K562 (cell line): ENCODE measurements around the gene TP73. TPM values are rescaled to one million over a fixed set of nuclear protein-coding genes. Genes with fewer than 3 reads are reported as not detected.

Source experiments
- ATAC-seq: fragments of 200-7000 bp; cut with Tn5 transposase; 3 replicates; pipeline ENCODE4 v1.9.1; 2020; ENCODE audit warnings: moderate library complexity
- BruUV-seq: library from RNA; stranded (reverse); fragments of 400-500 nt; replicated peaks from 2 replicates; lab custom pipeline; 2021; lab: Mats Ljungman, UMichigan
- CTCF ChIA-PET: fragments of 300-600 bp; formaldehyde crosslinking; extraction: SDS; loops from one replicate; lab custom pipeline; 2021; ENCODE audit warnings: low intra/inter-chr PET ratio; lab: Yijun Ruan, JAX
- POLR2A ChIA-PET: fragments of 300-600, 350-650 bp; sonication (Branson Sonifier 250); formaldehyde crosslinking; extraction: SDS; loops from one replicate; lab custom pipeline; 2021; ENCODE audit warnings: antibody characterized with exemption, inconsistent platforms; lab: Yijun Ruan, JAX
- DNase-seq, 4 experiments: peaks; one replicate each; pipeline versions ENCODE4 v3.0.0 to v3.0.0-alpha.2; 2011 to 2018; ENCODE audit warnings: low spot score in 3 of 4, mixed read lengths in 3 of 4; ENCODE audit errors: extremely low read depth in 1 of 4
- FAIRE-seq: peaks from 2 replicates; lab custom pipeline; 2011; peaks lifted over from hg19 to GRCh38; lab: Jason Lieb, UNC
- H2AFZ ChIP-seq: 2 replicates; pipeline ENCODE4 v1.6.0; 2011; ENCODE audit warnings: low read depth, low read length, control low read depth, inconsistent platforms
- H3K27ac ChIP-seq: fragments of 200-600 bp; 3 replicates; pipeline ENCODE4 v1.8.0; 2011; ENCODE audit warnings: low read depth, mild to moderate bottlenecking, control low read depth, inconsistent platforms, low read length, moderate library complexity, mixed read lengths; ENCODE audit errors: extremely low read depth
- H3K27me3 ChIP-seq, 2 experiments: fragments of 300-600 bp in 1 of 2; 2 replicates in 1 of 2; 3 replicates in 1 of 2; pipeline versions ENCODE4 v1.6.0 to v1.8.0; 2011; ENCODE audit warnings: inconsistent platforms in 2 of 2, low read length in 2 of 2, mild to moderate bottlenecking in 1 of 2, mixed read lengths in 1 of 2, moderate library complexity in 1 of 2; ENCODE audit not compliant: control insufficient read depth in 2 of 2, insufficient read depth in 2 of 2
- H3K36me3 ChIP-seq: fragments of 300-600 bp; 3 replicates; pipeline ENCODE4 v1.8.0; 2011; ENCODE audit warnings: mild to moderate bottlenecking, low read length, inconsistent platforms; ENCODE audit not compliant: control insufficient read depth, insufficient read depth
- H3K4me1 ChIP-seq, 2 experiments: fragments of 200-600 bp in 1 of 2; replicated peaks in 1 of 2; 2 replicates in 1 of 2; 3 replicates in 1 of 2; pipeline versions ENCODE4 v1.5.1 to v1.8.0; 2011; ENCODE audit warnings: inconsistent platforms in 2 of 2, low read length in 2 of 2, mild to moderate bottlenecking in 1 of 2, mixed read lengths in 1 of 2, moderate library complexity in 1 of 2; ENCODE audit not compliant: control insufficient read depth in 2 of 2, insufficient read depth in 2 of 2
- H3K4me2 ChIP-seq: 2 replicates; pipeline ENCODE4 v1.6.1; 2011; ENCODE audit warnings: low read length, control low read depth, inconsistent platforms, mixed read lengths; ENCODE audit not compliant: insufficient read depth
- H3K4me3 ChIP-seq: fragments of 200-600 bp; sonication (generic), shearing (Covaris generic); 2 replicates; pipeline ENCODE4 v1.5.1; 2016; ENCODE audit warnings: control low read depth, inconsistent platforms
- H3K79me2 ChIP-seq: fragments of 200-600 bp; 3 replicates; pipeline ENCODE4 v1.8.0; 2011; ENCODE audit warnings: low read length, inconsistent platforms; ENCODE audit not compliant: control insufficient read depth, insufficient read depth
- H3K9ac ChIP-seq, 2 experiments: 2 replicates each; pipeline versions ENCODE4 v1.6.0 to v1.6.1; 2011; ENCODE audit warnings: low read depth in 2 of 2, low read length in 2 of 2, control low read depth in 1 of 2, inconsistent platforms in 1 of 2, mild to moderate bottlenecking in 1 of 2, mixed read lengths in 1 of 2; ENCODE audit not compliant: insufficient read depth in 1 of 2
- H3K9me1 ChIP-seq: one replicate; pipeline ENCODE4 v1.6.0; 2011; ENCODE audit warnings: inconsistent platforms, mild to moderate bottlenecking, low read length, moderate library complexity; ENCODE audit not compliant: control insufficient read depth, insufficient read depth
- H3K9me3 ChIP-seq: replicated peaks from 2 replicates; pipeline ENCODE4 v1.5.1; 2011; ENCODE audit warnings: low read depth, low read length, inconsistent platforms; ENCODE audit not compliant: control insufficient read depth, insufficient read depth
- H4K20me1 ChIP-seq: replicated peaks from 2 replicates; pipeline ENCODE4 v1.6.1; 2011; ENCODE audit warnings: low read length, inconsistent platforms, mixed read lengths; ENCODE audit not compliant: control insufficient read depth, insufficient read depth
- ATF3 ChIP-seq, 2 experiments: fragments of 450-650 bp in 1 of 2; sonication (generic) in 1 of 2; formaldehyde crosslinking in 1 of 2; IDR thresholded peaks in 1 of 2; conservative IDR thresholded peaks in 1 of 2; 2 replicates each; pipeline versions ENCODE4 v1.6.1 to v1.8.1; 2016 to 2023; ENCODE audit warnings: mild to moderate bottlenecking in 2 of 2, moderate library complexity in 2 of 2, inconsistent platforms in 1 of 2, missing genetic modification reagents in 1 of 2
- CBFA2T2 ChIP-seq: fragments of 450-650 bp; conservative IDR thresholded peaks from 2 replicates; pipeline ENCODE4 v1.6.1; 2017; ENCODE audit warnings: mild to moderate bottlenecking
- CEBPG ChIP-seq, 3 experiments: fragments of 200-800 bp in 1 of 3; sonication (Bioruptor generic) in 1 of 3; sonication (generic) in 1 of 3; formaldehyde crosslinking in 1 of 3; IDR thresholded peaks in 2 of 3; conservative IDR thresholded peaks in 1 of 3; 2 replicates each; pipeline versions ENCODE4 v1.6.1 to v1.8.0; 2016 to 2022; ENCODE audit warnings: missing compliant biosample characterization in 2 of 3, missing genetic modification characterization in 2 of 3, mild to moderate bottlenecking in 1 of 3, missing genetic modification reagents in 1 of 3
- CHD1 ChIP-seq: fragments of 200-600 bp; sonication (generic); IDR thresholded peaks from one replicate; pipeline ENCODE4 v1.6.1; 2012; ENCODE audit warnings: mild to moderate bottlenecking, moderate library complexity, low read length, inconsistent platforms
- MLX ChIP-seq, 2 experiments: fragments of 450-650 bp in 1 of 2; sonication (generic) in 1 of 2; formaldehyde crosslinking; conservative IDR thresholded peaks; 2 replicates each; pipeline versions ENCODE4 v1.4.0 to v1.8.1; 2020 to 2022; ENCODE audit warnings: mild to moderate bottlenecking in 1 of 2, missing genetic modification reagents in 1 of 2
- REST ChIP-seq, 2 experiments: fragments of 450-650 bp; formaldehyde crosslinking in 1 of 2; IDR thresholded peaks; 2 replicates each; pipeline versions ENCODE4 v1.4.0 to v1.6.1; 2014 to 2020; ENCODE audit warnings: mild to moderate bottlenecking in 2 of 2, borderline replicate concordance in 1 of 2, low read depth in 1 of 2
- RNF2 ChIP-seq: sonication (generic); IDR thresholded peaks from 2 replicates; pipeline ENCODE4 v1.6.1; 2016
- ZFP91 ChIP-seq: sonication (generic); formaldehyde crosslinking; IDR thresholded peaks from 2 replicates; pipeline ENCODE4 v1.8.0; 2022; ENCODE audit warnings: mild to moderate bottlenecking, missing genetic modification reagents
- ZNF124 ChIP-seq: sonication (generic); formaldehyde crosslinking; IDR thresholded peaks from 2 replicates; pipeline ENCODE4 v1.8.1; 2022; ENCODE audit warnings: missing genetic modification reagents
- WGBS: fragments of 100-300 bp; shearing (Covaris generic); methylation state at CpG from one replicate; pipeline ENCODE4 v1.1.6; 2016; ENCODE audit warnings: low coverage, mixed read lengths; ENCODE audit not compliant: insufficient coverage; ENCODE audit errors: missing lambda C conversion rate; 5-methylcytosine and 5-hydroxymethylcytosine counted together
- in situ Hi-C: fragments of 300-500 bp; cut with MboI; formaldehyde crosslinking; loops from 4 replicates; pipeline ENCODE4 v1.15.0; 2018; ENCODE audit warnings: inconsistent platforms, mixed read lengths
- intact Hi-C: fragments of 100-400 bp; cut with micrococcal nuclease; formaldehyde crosslinking; loops from 2 replicates; pipeline ENCODE4 v1.14.2; 2022
- polyA plus RNA-seq, 8 experiments: library from polyadenylated mRNA; depleted of rRNA in 4 of 8; stranded (reverse) in 5 of 8; unstranded in 3 of 8; fragments of >200 nt; fragmentation: Nextera tagmentation in 2 of 8; fragmentation: Illumina TruSeq in 1 of 8; extraction: Ambion mirVana in 2 of 8; extraction: Trizol in 1 of 8; gene quantifications; 2 replicates each; pipeline versions ENCODE4 v1.2.1 to v1.2.3, GENCODE V29; 2011 to 2014; ENCODE audit warnings: inconsistent platforms in 1 of 8, missing spikeins in 1 of 8
- total RNA-seq, 7 experiments: library from RNA; depleted of rRNA in 6 of 7; stranded (reverse); fragments of >200 nt in 6 of 7; fragmentation: Illumina TruSeq in 2 of 7; extraction: Trizol in 2 of 7; gene quantifications; 2 replicates each; pipeline versions ENCODE4 v1.2.1 to v1.2.3, GENCODE V29; 2011 to 2021; ENCODE audit warnings: low replicate concordance in 1 of 7

Gene TP73
- total and polyA plus RNA-seq, 9 of the 15 experiments (the other 6 are each of a cell fraction or from before 2014, with no cell fraction given): 0.07 to 1.6 (median 0.40) TPM; not detected in 2

GRCh38 chr1:3660704-3661103 lies 8.4 kb downstream of the TP73 start:
- CTCF ChIA-PET: no interaction called here
- FAIRE-seq: no peak
- Histone ChIP-seq H3K27me3 (peaks cover 30 to 61% of the 10 kb centered on the region in 2 experiments), H3K27ac (no peak overlapping the region), H4K20me1 (peaks cover 4% of the 10 kb centered on the region), H2AFZ (no peak overlapping the region), H3K4me2 (no peak overlapping the region), H3K9me3 (no peaks in the 10 kb centered on the region), H3K36me3 (no peaks in the 10 kb centered on the region), H3K9me1 (no peaks in the 10 kb centered on the region), H3K9ac (no peak overlapping the region), H3K79me2 (no peaks in the 10 kb centered on the region), H3K4me3 (no peak overlapping the region), H3K4me1 (peaks cover 0 to 13% of the 10 kb centered on the region in 2 experiments; a peak in 1 of 5 replicates)
- POLR2A ChIA-PET: interaction anchor here (1.7 kb wide), 1 partner anchor 10 kb away, joined by 3 read pairs; no protein-coding TSS in a partner anchor
- no peak for ATAC-seq
- 3% methylated on average over 2 of the region's 2 CpGs for WGBS
- BruUV-seq: no TSS peak
- no peak for DNase-seq
- in situ Hi-C loops: no loop called here
- intact Hi-C loops: no loop called here
- TF ChIP-seq CBFA2T2 (no peak), ZNF124 (CRISPR knock-in tag) (no peak), REST (IDR thresholded peaks at IDR 0.05; ENCODE audit: borderline replicate concordance) (no peak), REST (CRISPR knock-in tag; IDR thresholded peaks at IDR 0.05; ENCODE audit: low read depth) (no peak), RNF2 (no peak), CHD1 (no peak), ATF3 (IDR thresholded peaks at IDR 0.05) (peak; percentile 76), ATF3 (CRISPR knock-in tag; conservative IDR thresholded peaks at IDR 0.05) (no peak), MLX (CRISPR knock-in tag; conservative IDR thresholded peaks at IDR 0.05) (no peak), CEBPG (CRISPR knock-in tag; IDR thresholded peaks at IDR 0.05) (no peak), CEBPG (tag; conservative IDR thresholded peaks at IDR 0.05 in 1 of 2, IDR thresholded peaks at IDR 0.05 in 1 of 2) (peak in 1 of 2 experiments; percentile 40; a peak in 1 of 4 replicates), ZFP91 (CRISPR knock-in tag) (no peak)
